ENCODE measurements around the gene SNX19. TPM values are rescaled to one million over a fixed set of nuclear protein-coding genes. Genes with fewer than 3 reads are reported as not detected.

The SNX19 gene
- total RNA-seq, 4 donors from 2014 or later, result 119 to 164 (median 145) TPM

- no peak overlapping the region for H3K4me3 ChIP-seq
These were observed 41.2 kb downstream of the SNX19 start for GRCh38 chr11:130874955-130875531.

DNA sequence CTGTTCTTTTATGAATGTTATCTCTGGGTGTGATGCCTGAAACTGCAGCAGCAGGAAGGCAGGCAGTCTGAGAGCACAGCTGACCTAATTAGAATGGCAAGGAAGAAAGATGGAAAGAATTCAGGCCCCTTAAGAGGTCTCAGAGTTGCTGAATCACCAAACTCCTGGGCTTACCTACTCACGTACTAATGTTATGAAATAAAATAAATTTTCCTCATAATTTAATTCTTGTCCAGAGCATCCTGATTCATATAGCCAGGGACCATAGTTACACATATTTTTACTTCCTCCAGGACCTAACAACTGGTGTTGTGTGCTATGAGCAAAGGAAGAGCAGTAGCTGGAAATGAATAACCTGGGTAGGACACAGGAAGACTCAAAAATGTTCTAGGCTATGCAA is 41.9 kb downstream of the SNX19 start:
- Histone ChIP-seq H3K36me3 (peaks cover 0 to 60% (median 0%) of the 10 kb centered on the region in 3 donors), H3K9me3 (no peaks in the 10 kb centered on the region), H3K27me3 (no peaks in the 10 kb centered on the region), H3K4me3 (no peak overlapping the region), H3K4me1 (no peaks in the 10 kb centered on the region), H3K27ac (no peak overlapping the region)
- no peak for DNase-seq
- no peak for TF ChIP-seq POLR2A (IDR thresholded peaks at IDR 0.05)
- TF ChIP-seq CTCF (IDR thresholded peaks at IDR 0.05), result no peak

More at GRCh38 chr11:130874955-130875531, 41.2 kb downstream of the SNX19 start:
- H3K27ac ChIP-seq, result no peak overlapping the region
- H3K27me3 ChIP-seq, result no peaks in the 10 kb centered on the region
- peaks cover 0 to 67% (median 0%) of the 10 kb centered on the region in 3 donors for H3K36me3 ChIP-seq
- no peak for DNase-seq
- no peaks in the 10 kb centered on the region for H3K9me3 ChIP-seq
- TF ChIP-seq POLR2A (IDR thresholded peaks at IDR 0.05) (no peak), CTCF (IDR thresholded peaks at IDR 0.05) (no peak)
- H3K4me1 ChIP-seq, result no peaks in the 10 kb centered on the region

- Histone ChIP-seq H3K9me3 (no peaks in the 10 kb centered on the region), H3K36me3 (peaks cover 0 to 54% (median 0%) of the 10 kb centered on the region in 3 donors), H3K27me3 (no peaks in the 10 kb centered on the region), H3K4me3 (no peak overlapping the region), H3K4me1 (no peaks in the 10 kb centered on the region), H3K27ac (peak overlapping the region in 1 of 4 donors; percentile 20)
- no peak for DNase-seq
- TF ChIP-seq POLR2A (IDR thresholded peaks at IDR 0.05) (no peak), CTCF (IDR thresholded peaks at IDR 0.05) (no peak)
These were observed 42.5 kb downstream of the SNX19 start for GRCh38 chr11:130873761-130874160.

DNA sequence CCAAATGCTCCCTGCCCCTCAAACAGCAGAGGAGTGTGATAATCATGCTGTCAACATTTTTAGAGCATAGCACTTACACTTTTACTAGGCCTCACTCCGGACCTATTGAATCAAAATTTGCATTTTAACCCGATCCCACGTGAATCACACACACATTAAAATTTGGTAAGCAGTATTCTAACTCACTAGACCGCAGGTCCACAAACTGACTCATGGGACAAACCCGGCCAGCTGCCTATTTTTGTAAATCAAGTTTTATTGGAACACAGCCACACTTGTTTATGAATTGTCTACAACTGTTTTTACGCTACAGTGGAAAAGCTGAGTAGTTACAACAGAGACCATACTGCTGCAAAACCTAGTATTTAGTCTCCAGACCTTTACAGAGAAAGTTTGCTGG is 43.3 kb downstream of the SNX19 start:
- no peaks in the 10 kb centered on the region for H3K9me3 ChIP-seq
- no peaks in the 10 kb centered on the region for H3K4me1 ChIP-seq
- H3K27me3 ChIP-seq, result no peaks in the 10 kb centered on the region
- H3K4me3 ChIP-seq, result no peak overlapping the region
- TF ChIP-seq CTCF (IDR thresholded peaks at IDR 0.05) (no peak), POLR2A (IDR thresholded peaks at IDR 0.05) (no peak)
- peaks cover 0 to 46% (median 0%) of the 10 kb centered on the region in 3 donors for H3K36me3 ChIP-seq
- no peak for DNase-seq
- no peak overlapping the region for H3K27ac ChIP-seq

- no peaks in the 10 kb centered on the region for H3K4me1 ChIP-seq
- DNase-seq, result no peak
- TF ChIP-seq CTCF (IDR thresholded peaks at IDR 0.05) (no peak), POLR2A (IDR thresholded peaks at IDR 0.05) (no peak)
- H3K36me3 ChIP-seq, result peaks cover 0 to 41% (median 0%) of the 10 kb centered on the region in 3 donors
- H3K27me3 ChIP-seq, result no peaks in the 10 kb centered on the region
- H3K4me3 ChIP-seq, result no peak overlapping the region
- no peaks in the 10 kb centered on the region for H3K9me3 ChIP-seq
- no peak overlapping the region for H3K27ac ChIP-seq
These were observed 43.8 kb downstream of the SNX19 start for GRCh38 chr11:130872513-130872912.

Measured in Peyer's patch (tissue), 4 donors.